Right hindlimb (tissue), 1 donor: ENCODE results near the gene RUNX1.

Experiments
- DNase-seq: peaks from one replicate; pipeline ENCODE4 v3.0.0-alpha.2; 2018

RUNX1 gene

GRCh38 chr21:35035581-35035980, 13.5 kb downstream of the RUNX1 start:
- no peak for DNase-seq

GRCh38 chr21:35035116-35035515, 14.0 kb downstream of the RUNX1 start:
- DNase-seq: no peak

- DNase-seq: no peak
Observed at GRCh38 chr21:35034203-35034926, 14.7 kb downstream of the RUNX1 start.

- DNase-seq: no peak
Observed at GRCh38 chr21:35032474-35033263, 16.4 kb downstream of the RUNX1 start.

- no peak for DNase-seq
Observed at GRCh38 chr21:35028451-35028978, 20.6 kb downstream of the RUNX1 start.

GRCh38 chr21:35027563-35028450, 21.3 kb downstream of the RUNX1 start:
- DNase-seq: no peak

- DNase-seq: peak; percentile 53
Observed at GRCh38 chr21:35026617-35027562, 22.2 kb downstream of the RUNX1 start.

GRCh38 chr21:35026153-35026500, 23.0 kb downstream of the RUNX1 start:
- DNase-seq: no peak

- no peak for DNase-seq
Observed at GRCh38 chr21:35025206-35026152, 23.6 kb downstream of the RUNX1 start.

- no peak for DNase-seq
Observed at GRCh38 chr21:35024513-35024912, 24.6 kb downstream of the RUNX1 start.

GRCh38 chr21:35024071-35024420, 25.1 kb downstream of the RUNX1 start:
- DNase-seq: no peak

- no peak for DNase-seq
Observed at GRCh38 chr21:35023396-35024070, 25.6 kb downstream of the RUNX1 start.

GRCh38 chr21:35021546-35021945, 27.6 kb downstream of the RUNX1 start:
- DNase-seq: no peak

- DNase-seq: no peak
Observed at GRCh38 chr21:35020902-35021301, 28.2 kb downstream of the RUNX1 start.

- DNase-seq: no peak
Observed at GRCh38 chr21:35020436-35020835, 28.7 kb downstream of the RUNX1 start.

GRCh38 chr21:35019631-35020032, 29.5 kb downstream of the RUNX1 start:
- no peak for DNase-seq

GRCh38 chr21:35017256-35017655, 31.8 kb downstream of the RUNX1 start:
- no peak for DNase-seq

- no peak for DNase-seq
Observed at GRCh38 chr21:35016517-35017188, 32.4 kb downstream of the RUNX1 start.

GRCh38 chr21:35016071-35016470, 33.0 kb downstream of the RUNX1 start:
- no peak for DNase-seq
